Activated CD8-positive, alpha-beta memory T cell treated with anti-CD3 and anti-CD28 coated beads for 4 hours (primary cell): Measurements from ENCODE around the gene CYB5RL.

Experiments used
- DNase-seq, 2 donors: peaks; one replicate each; pipeline ENCODE4 v3.0.0-alpha.2; 2020; ENCODE audit warnings: low read depth in 2 of 2

CYB5RL gene

GRCh38 chr1:54159733-54160316 is 40.0 kb downstream of the CYB5RL start:
- DNase-seq, result no peak

GRCh38 chr1:54158071-54158470 is 41.8 kb downstream of the CYB5RL start:
- no peak for DNase-seq

GRCh38 chr1:54157401-54157800 is 42.4 kb downstream of the CYB5RL start:
- DNase-seq, result no peak

- no peak for DNase-seq
Measured at GRCh38 chr1:54156986-54157385, 42.8 kb downstream of the CYB5RL start.

GRCh38 chr1:54156201-54156600 is 43.6 kb downstream of the CYB5RL start:
- DNase-seq, result no peak

- DNase-seq, result no peak
Measured at GRCh38 chr1:54153535-54154439, 46.0 kb downstream of the CYB5RL start.

- DNase-seq, result no peak
Measured at GRCh38 chr1:54152696-54153095, 47.1 kb downstream of the CYB5RL start, which contains the start of gene CDCP2. Gene CDCP2 (minus strand): TSS chr1:54153000. CDS start chr1:54152922, 78 bp downstream.

- DNase-seq, result no peak
Measured at GRCh38 chr1:54151013-54151412, 48.8 kb downstream of the CYB5RL start.
